Neutrophil (primary cell): ENCODE data around the gene SURF2.
A peak's percentile ranks its signal among the peaks of the same experiment; 100 is the strongest.
"Not testable (repeated sequence)": the region's sequence is repeated elsewhere in the genome, so short reads cannot be mapped to it uniquely, and the experiment has no call there.

Experiments
- H3K27ac ChIP-seq: fragments of 200-600 bp; sonication (generic); 2 replicates; pipeline ENCODE4 v1.5.1; 2016; ENCODE audit warnings: mild to moderate bottlenecking, moderate library complexity
- H3K27me3 ChIP-seq: fragments of 200-600 bp; sonication (generic); 2 replicates; pipeline ENCODE4 v1.6.0; 2016; ENCODE audit warnings: mild to moderate bottlenecking
- H3K36me3 ChIP-seq: fragments of 200-600 bp; sonication (generic); 2 replicates; pipeline ENCODE4 v1.5.1; 2017
- H3K4me1 ChIP-seq, 2 experiments: fragments of 200-600 bp in 1 of 2; sonication (generic) in 1 of 2; 1 replicate in 1 of 2; 2 replicates in 1 of 2; pipeline versions ENCODE4 v1.5.1 to v1.6.1; 2013 to 2016; ENCODE audit warnings: low read depth in 1 of 2, low read length in 1 of 2, mild to moderate bottlenecking in 1 of 2, moderate library complexity in 1 of 2; ENCODE audit not compliant: control insufficient read depth in 1 of 2, insufficient read depth in 1 of 2
- H3K4me3 ChIP-seq, 2 experiments: fragments of 200-600 bp in 1 of 2; sonication (generic) in 1 of 2; 1 replicate in 1 of 2; 2 replicates in 1 of 2; pipeline ENCODE4 v1.5.1; 2013 to 2016; ENCODE audit warnings: low read depth in 1 of 2, low read length in 1 of 2, mild to moderate bottlenecking in 1 of 2, moderate library complexity in 1 of 2
- H3K9me3 ChIP-seq: fragments of 200-600 bp; sonication (generic); 2 replicates; pipeline ENCODE4 v1.5.1; 2016
- TF ChIP-seq, protein P1 (sequence below): fragments of 200-600 bp; sonication (generic); IDR thresholded peaks from 2 replicates; pipeline ENCODE4 v1.5.1; 2016; ENCODE audit warnings: antibody characterized with exemption

SURF2 gene

GRCh38 chr9:133371261-133371711 lies 14.9 kb downstream of the SURF2 start:
- Histone ChIP-seq H3K9me3 (no peaks in the 10 kb centered on the region), H3K4me1 (peaks cover 28 to 32% of the 10 kb centered on the region in 2 experiments), H3K36me3 (peaks cover 25% of the 10 kb centered on the region), H3K27me3 (no peaks in the 10 kb centered on the region), H3K4me3 (no peak overlapping the region), H3K27ac (peak overlapping the region; percentile 6)
- TF ChIP-seq, protein P1, sequence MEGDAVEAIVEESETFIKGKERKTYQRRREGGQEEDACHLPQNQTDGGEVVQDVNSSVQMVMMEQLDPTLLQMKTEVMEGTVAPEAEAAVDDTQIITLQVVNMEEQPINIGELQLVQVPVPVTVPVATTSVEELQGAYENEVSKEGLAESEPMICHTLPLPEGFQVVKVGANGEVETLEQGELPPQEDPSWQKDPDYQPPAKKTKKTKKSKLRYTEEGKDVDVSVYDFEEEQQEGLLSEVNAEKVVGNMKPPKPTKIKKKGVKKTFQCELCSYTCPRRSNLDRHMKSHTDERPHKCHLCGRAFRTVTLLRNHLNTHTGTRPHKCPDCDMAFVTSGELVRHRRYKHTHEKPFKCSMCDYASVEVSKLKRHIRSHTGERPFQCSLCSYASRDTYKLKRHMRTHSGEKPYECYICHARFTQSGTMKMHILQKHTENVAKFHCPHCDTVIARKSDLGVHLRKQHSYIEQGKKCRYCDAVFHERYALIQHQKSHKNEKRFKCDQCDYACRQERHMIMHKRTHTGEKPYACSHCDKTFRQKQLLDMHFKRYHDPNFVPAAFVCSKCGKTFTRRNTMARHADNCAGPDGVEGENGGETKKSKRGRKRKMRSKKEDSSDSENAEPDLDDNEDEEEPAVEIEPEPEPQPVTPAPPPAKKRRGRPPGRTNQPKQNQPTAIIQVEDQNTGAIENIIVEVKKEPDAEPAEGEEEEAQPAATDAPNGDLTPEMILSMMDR: no peak

DNA sequence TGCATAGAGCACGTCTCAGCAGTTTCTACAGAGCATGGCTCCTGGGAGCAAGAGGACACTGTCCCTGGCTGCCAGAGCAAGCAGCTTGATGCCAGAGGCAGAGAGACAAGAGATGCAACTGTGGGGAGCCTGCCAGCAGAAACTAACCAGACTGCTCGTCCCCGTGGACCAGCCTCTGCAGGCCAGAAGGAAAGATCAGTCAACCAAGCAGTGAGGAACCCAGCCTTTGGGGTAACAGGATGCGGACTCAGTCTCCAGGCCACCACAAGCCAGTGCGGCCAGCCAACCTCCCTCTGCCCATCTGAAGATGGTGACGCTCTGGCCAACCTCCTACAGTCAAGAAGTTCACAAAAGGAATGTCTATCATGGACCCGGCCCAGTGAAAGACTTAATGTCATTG lies 15.8 kb downstream of the SURF2 start:
- Histone ChIP-seq H3K4me3 (no peak overlapping the region), H3K27ac (no peak overlapping the region), H3K4me1 (peaks cover 34 to 37% of the 10 kb centered on the region in 2 experiments), H3K27me3 (no peaks in the 10 kb centered on the region), H3K9me3 (no peaks in the 10 kb centered on the region), H3K36me3 (peaks cover 17% of the 10 kb centered on the region)
- TF ChIP-seq, protein P1: no peak

DNA sequence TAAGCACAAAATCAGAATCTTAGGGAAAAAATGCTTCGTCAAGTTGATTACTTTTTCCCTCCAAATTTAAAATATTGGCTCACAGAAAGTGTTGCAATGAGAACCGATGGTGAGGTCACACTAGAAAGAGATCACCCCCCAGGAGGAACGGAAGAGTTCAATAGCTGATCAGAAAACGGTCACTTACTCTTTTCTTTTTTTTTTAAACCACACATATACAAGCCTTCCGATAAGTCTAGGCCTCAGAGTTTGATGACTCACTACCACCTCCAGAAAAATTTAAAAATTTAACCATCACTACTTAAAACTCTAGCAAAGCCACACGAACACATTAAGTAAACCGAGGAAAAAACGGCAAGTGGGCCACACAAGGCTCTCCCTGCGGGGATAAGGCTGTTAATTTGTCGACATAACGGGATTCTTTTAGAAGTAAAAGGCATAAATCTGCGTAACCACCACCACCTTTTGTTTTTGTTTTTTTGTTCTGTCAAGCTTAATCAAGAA lies 18.3 kb downstream of the SURF2 start:
- TF ChIP-seq, protein P1: no peak
- Histone ChIP-seq H3K27ac (peak overlapping the region; percentile 95), H3K27me3 (no peaks in the 10 kb centered on the region), H3K4me1 (peaks cover 42 to 46% of the 10 kb centered on the region in 2 experiments), H3K4me3 (peak overlapping the region; percentile 75 to 89), H3K36me3 (peaks cover 7% of the 10 kb centered on the region), H3K9me3 (no peaks in the 10 kb centered on the region)

GRCh38 chr9:133375116-133375723 lies 18.9 kb downstream of the SURF2 start:
- Histone ChIP-seq H3K4me1 (peaks cover 41 to 46% of the 10 kb centered on the region in 2 experiments), H3K4me3 (peak overlapping the region; percentile 75 to 89), H3K36me3 (peaks cover 7% of the 10 kb centered on the region), H3K27ac (peak overlapping the region; percentile 95), H3K27me3 (no peaks in the 10 kb centered on the region), H3K9me3 (no peaks in the 10 kb centered on the region)
- TF ChIP-seq, protein P1: no peak

DNA sequence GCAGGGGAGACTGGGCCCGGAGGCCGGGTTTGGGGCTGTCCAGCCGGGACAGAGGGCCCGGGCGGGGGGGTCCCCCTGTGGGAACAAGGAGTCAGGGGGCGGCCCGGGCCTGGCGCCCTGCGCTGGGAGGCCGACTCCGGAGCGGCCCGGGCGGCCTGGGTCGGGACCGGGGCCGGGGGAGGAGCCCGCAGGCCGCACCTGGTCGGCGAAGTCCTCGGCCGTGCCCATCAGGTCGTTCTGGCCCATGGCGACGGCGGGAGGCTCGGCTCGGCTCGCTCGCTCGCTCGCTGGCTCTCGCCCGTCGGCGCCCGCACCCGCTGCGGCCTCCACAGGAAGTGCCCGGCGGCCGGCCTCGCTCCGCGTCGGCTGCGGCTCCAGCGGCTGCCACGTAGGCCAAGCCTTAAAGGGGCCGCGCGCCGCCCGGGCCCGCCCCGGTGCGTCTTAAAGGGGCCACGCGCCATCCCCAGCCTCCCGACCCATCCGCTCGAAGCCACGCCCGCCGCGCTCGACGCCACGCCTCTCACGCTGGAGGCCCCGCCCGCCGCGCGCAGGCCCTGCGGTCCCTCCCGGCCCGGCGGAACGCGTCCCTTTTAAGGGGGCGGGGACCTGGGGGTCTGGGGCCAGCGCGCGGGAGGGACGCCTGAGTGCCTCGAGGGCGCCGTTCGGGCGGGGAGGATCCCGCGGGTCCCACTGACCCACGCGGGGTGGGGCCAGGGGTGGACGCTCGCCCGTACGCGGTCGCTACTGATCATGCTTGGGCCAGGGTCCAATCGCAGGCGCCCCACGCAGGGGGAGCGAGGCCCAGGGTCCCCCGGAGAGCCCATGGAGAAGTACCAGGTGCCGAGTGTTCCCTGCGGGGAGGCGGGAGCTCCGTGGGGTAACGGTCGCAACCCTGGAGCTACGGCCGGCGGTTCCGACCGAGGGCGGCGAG lies 19.6 kb downstream of the SURF2 start, which contains the start of the genes STKLD1 and SURF4:
Gene STKLD1, plus strand, starts transcription at position 643 of the 931 bp plus-strand sequence. Its CDS starts 108 bp downstream, at position 751.
Gene SURF4, minus strand, starts transcription at position 337 of the 931 bp plus-strand sequence. Its CDS starts 91 bp downstream, at position 246.
- peak within 1 kb of the TSS; percentile 95 for H3K27ac ChIP-seq
- peak within 1 kb of the TSS; percentile 75 to 89 for H3K4me3 ChIP-seq
- peaks cover 41 to 46% of the 10 kb centered on the region in 2 experiments for H3K4me1 ChIP-seq
- no peaks in the 10 kb centered on the region for H3K9me3 ChIP-seq
- H3K36me3 ChIP-seq: peaks cover 7% of the 10 kb centered on the region
- TF ChIP-seq, protein P1: peak; percentile 73
- no peaks in the 10 kb centered on the region for H3K27me3 ChIP-seq

- H3K27me3 ChIP-seq, H3K36me3 ChIP-seq, H3K27ac ChIP-seq, H3K4me3 ChIP-seq, H3K9me3 ChIP-seq: not testable (repeated sequence)
- peaks cover 31 to 37% of the 10 kb centered on the region in 2 experiments for H3K4me1 ChIP-seq
These were observed 20.9 kb downstream of the SURF2 start for GRCh38 chr9:133377280-133377679.
